NCI-H524 treated with DMSO at 0.1 percent for 48 hours (cell line): Measurements from ENCODE around the gene ANAPC13.

Experiments used
- DNase-seq: peaks from one replicate; lab custom pipeline; 2025; lab: John Stamatoyannopoulos, UW

The ANAPC13 gene

DNA sequence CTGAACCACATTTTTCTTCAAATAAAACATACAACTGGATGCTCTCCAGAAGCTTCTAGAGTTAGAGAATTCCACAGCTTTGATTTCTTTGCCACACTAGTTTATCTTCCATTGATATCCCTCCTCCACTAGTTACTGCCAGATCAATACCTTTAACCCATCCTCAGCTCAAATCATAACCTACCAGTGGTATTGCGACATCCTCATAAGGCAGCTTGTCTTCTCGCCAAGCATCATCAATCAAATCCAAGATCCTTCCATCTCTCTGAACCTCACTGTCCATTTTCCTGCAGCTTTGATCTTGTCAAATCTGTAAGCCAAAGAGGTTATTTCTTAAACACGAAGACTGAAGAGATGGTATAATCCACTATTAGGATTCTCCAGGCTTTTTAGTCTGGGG lies 3.2 kb downstream of the ANAPC13 start:
- DNase-seq = no peak

DNA sequence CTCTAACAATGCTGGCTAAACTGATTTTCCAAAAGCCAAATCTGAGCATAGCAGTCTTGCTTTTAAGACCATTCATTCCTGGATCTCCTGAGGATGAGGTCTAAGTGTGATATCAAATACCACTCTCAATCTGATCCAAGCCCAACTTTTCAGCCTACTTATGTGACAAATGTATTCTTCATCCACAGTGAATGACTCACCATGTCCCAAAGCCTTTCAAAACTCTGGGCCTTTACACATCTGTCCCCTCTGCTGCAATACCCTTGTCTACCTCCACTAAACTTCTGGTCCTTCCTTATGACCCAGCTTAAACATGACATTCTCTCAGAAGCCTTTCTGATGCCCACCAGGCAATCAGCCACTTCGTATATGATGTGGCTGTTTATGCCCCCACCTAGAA lies 4.6 kb downstream of the ANAPC13 start:
- DNase-seq = no peak

- no peak for DNase-seq
These were observed 5.2 kb downstream of the ANAPC13 start for GRCh38 chr3:134480546-134480945.

DNA sequence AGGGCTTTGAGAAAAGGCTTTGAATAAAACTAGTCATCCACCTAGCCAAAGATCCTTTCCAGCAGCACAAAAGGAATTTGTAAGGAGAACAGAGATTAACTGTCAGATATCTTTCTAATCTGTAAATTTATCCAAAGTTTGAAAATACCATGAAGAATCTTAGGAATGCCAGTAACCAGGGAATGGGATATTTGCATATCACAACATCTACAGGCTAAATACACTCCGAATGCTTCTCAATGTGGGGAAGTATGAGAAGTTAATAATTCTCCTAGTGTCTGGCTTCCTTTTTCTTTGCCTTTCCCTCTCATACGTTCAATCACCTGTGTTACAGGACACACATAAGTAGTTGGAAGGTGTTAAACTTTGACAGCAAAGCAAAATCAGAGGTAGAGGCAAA lies 7.8 kb downstream of the ANAPC13 start:
- DNase-seq = no peak

DNA sequence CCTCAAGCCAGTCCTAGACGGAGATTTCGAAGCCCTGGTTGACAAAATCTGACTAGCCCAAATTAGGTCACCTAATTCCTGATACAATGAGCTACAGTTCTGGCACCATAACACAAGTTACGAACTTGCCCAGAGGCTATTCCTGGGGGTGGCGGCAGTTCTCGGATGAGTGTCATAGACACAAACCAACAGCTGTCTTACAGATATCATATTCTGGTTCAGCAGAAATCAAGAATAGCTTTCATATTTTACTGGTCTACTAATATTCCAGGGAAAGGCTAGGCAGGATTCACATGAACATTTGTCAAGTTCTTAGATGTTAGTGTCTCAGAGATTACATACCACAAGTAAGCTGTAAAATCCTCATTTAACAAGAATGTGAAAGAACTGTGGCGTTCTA lies 8.8 kb downstream of the ANAPC13 start:
- DNase-seq = no peak

DNA sequence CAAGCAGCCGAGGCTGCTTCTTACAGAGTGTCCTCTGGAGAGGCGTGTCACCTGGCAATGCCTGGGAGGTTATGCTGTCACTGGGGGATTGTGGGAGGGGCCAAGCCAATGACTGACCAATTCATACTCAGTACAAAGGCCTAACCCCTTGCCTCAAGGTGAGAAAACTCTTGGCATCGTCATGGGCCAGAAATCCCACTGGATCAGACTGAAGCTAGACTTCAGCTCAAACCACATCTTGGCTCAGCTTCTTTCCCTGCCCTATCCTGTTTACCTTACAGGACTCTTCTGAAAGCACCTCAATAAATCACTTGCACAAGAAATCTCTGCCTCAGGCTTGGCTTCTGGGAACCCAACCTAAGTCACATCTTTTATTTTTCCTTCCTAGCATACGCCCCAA lies 9.5 kb downstream of the ANAPC13 start:
- DNase-seq = no peak

GRCh38 chr3:134474956-134475355 lies 10.8 kb downstream of the ANAPC13 start:
- DNase-seq = no peak

DNA sequence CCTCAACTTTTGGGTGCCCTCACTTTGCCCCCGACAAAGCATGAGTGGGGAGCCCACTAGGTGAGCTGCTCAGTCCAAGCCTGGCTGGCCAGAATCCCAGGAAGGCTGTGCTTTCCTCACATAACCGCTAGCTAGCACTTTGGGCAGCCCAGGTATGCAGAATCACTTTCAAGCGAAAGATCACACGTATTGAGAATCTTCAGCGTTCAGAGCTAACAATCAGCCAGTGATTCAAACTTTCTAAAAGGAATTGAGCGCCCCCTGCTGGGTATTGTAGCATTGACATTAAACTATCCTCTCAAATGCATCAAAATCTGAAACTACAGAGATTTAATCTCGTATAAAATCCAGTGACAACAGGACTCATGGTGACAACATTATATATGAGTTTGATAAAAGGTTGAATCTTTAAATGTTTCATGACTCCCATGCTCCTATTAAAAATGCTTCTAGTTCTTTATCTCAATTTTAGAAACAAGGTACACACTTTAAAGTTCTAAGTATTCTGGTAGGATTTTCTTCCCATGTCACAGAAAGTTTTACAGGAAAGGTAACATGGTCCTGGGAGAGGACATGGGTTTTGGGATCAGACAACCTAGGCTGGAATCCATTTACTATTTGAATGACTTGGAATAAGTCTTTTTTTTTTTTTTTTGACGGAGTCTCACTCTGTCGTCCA lies 11.8 kb downstream of the ANAPC13 start:
- DNase-seq = peak; percentile 29

DNA sequence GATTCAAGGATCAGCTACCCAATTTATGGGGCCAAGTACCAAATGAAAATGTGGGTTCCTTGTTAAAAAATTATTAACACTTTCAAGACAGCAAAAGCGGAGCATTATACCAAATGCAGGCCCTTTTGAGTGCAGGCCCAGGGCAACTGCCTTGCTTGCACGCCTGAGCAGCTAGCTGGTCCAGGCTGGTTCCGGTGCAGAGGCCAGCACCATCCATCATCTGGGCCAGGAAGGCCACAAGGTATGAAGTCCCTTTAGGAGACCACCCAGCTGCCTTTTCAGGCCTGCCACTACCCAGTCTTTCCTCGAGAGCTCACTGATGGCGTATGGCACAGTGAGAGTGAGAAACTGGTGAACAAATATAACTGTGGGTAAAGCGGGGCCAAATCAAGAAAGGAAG lies 13.0 kb downstream of the ANAPC13 start:
- no peak for DNase-seq

- no peak for DNase-seq
These were observed 14.1 kb downstream of the ANAPC13 start for GRCh38 chr3:134471521-134472193.

DNA sequence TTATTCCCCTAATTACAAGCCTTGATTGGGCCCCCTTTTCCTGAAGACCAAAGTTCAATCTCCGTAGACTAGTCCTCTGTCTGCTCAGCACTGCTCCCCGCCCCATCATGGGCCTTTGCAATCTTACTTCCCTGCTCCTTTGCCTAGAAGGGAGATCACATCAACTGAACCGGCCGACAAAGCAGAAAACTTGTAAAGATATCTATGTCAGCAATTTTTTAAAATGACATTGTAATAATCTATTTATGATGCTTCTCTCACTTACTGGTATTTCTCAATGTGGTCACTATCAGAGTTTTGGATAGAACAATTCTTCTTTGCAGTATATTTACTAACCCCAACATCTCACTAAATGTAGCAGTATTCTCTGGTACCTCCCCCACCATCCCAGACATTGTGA lies 17.3 kb downstream of the ANAPC13 start:
- no peak for DNase-seq

DNA sequence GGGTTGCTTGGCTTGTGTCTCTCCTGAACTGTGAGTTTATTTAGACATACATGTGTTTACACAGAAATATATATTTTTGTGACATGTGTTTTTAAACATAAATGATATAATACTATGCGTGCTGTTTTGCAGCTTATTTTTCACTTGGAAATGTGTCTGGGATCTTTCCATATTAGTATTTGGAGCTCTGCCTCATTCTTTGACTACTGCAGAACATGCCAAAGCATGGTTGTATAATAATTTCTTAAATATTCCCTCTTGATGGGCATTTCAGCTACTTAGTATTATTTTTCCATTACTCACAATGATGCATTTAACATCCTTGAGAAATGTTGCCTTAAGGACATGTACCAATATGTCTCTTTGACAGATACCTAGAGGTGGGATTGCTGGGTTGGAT lies 19.5 kb downstream of the ANAPC13 start:
- no peak for DNase-seq

DNA sequence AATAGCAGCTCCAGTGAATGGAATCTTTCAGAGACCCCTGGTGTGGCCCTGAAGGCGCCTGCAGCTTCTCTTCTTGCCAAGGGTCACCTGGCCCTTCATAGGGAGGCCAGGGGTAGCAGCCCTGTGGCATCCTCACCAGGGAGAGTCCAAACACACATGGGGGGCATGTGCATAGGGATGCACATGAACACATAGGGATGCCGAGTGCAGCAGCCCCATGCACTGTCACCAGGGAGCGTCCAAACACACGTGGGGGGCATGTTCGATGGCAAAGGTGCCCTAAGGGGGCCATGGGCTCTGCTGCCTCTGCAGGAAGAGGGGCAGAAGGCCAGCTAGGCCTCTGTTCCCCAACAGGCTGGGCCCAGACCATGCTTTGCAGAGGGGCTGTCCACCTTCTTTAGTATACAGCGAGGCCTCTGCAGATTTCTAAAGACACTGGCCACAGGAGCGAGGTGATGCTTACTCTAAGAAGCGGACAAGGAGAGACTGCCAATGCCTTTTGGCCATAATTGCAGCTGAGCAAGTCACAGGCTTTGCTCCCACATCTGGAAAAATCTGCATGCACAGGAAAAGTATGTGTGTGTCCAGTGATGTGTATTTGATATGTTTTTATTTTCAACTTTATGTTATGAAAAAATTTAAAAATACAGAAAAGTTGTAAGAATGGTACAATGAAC lies 21.0 kb downstream of the ANAPC13 start:
- DNase-seq = no peak

GRCh38 chr3:134464064-134464688 lies 21.6 kb downstream of the ANAPC13 start:
- DNase-seq = no peak

DNA sequence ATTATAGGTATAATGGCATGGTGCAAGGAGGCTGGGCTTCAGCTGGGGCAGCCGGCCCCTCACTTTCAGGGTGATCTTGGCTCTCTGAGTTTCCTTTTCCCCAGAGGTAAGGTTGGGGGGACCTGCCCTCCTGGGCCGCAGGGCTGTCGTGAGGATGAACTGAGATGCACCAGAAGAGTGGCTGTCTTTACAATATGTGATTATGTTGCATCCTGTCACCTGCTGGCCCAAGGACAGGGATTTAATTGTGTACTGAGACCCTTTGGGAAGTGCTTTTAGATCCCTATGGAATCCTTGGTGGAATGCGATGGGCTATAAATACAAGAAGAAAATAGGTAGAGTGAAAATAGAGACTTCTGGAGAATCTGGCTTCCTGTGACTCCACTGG lies 22.1 kb downstream of the ANAPC13 start:
- DNase-seq = no peak

GRCh38 chr3:134462331-134462941 lies 23.3 kb downstream of the ANAPC13 start:
- DNase-seq = no peak

GRCh38 chr3:134460965-134461364 lies 24.8 kb downstream of the ANAPC13 start:
- no peak for DNase-seq

GRCh38 chr3:134459562-134459961 lies 26.2 kb downstream of the ANAPC13 start:
- DNase-seq = no peak

DNA sequence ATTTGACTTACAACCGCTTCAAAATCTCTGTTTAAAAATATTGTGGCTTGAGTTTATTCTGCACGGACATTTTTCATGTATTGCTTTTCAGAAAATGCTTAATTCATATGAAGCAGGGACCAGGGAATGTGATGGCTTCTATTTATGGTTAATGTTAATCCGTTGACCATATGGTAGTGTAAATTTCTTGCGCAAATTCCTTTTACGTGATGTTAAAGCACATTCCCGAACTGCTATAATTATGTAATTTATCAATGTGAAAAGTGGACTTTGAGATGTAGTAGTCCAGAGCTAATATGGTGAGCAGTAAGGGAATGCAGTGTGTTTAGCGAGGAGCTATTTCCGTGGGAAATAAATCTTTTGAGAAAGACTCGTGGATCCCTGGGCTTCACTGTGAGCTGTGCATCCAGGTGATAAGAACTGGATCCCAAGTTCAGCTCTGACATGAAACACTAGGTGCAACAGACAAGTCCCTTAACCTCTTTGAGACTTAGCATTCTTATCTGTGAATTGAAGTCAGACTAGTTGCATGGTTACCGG lies 27.3 kb downstream of the ANAPC13 start:
- DNase-seq = no peak

- no peak for DNase-seq
These were observed 28.3 kb downstream of the ANAPC13 start for GRCh38 chr3:134457376-134458074.

DNA sequence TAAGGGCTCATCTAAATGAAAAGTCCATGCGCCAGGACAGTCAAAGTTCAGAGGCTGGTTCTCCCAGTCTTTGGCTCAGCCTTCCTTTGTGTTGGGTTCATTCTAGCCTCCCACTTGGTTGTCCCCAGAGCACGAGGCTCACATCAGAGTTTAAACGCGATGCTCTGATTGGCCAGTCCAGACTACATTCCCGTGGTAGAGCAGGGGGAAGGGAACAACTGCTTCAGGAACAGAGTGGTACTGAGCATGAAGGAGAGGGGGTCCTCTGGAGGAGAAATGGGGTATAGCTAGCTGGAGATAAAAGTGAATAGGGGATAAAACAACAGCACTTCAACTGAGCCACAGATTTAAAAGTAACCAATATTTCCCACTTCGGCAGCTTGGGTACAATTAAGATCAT lies 32.2 kb downstream of the ANAPC13 start:
- no peak for DNase-seq

DNA sequence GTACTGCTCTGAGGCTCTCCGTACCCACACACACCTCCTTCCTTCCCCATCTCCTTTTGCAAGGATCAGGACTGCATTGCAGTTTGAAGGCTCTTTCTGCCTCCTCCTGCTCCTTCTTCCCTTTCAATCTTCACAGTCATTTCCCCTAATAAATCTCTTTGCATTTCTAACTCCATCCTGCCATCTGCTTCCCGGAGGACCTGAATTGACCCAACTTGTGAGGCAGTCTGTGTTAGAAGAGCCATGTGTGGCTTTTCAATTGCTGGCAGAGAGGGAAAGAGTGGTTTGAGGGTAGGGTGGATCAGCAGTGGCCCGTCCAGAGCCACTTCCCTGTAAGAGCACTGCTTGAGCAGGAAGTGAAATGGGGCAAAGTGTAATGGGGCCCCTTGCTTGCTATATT lies 35.8 kb downstream of the ANAPC13 start:
- no peak for DNase-seq
